ENCODE data around the gene CSN2. TPM values are rescaled to one million over a fixed set of nuclear protein-coding genes. Genes with fewer than 3 reads are reported as not detected.

The CSN2 gene
- polyA plus RNA-seq, result under 1 TPM in 1 of 4 donors, not detected in 3; 0.13 TPM
- long read RNA-seq, donor 1, result 0 reads
- long read RNA-seq, donor 2, result 0 reads
- long read RNA-seq, donor 3, result 0 reads
- long read RNA-seq, donor 4, result 0 reads
- long read RNA-seq, donor 5, result 0 reads
- long read RNA-seq, donor 6, result 0 reads
- long read RNA-seq, donor 7, result 0 reads
- long read RNA-seq, donor 8, result 0 reads
- long read RNA-seq, donor 9, result 0 reads
- long read RNA-seq, donor 10, result 0 reads

GRCh38 chr4:69965628-69966027 is at the start of gene CSN2:
CSN2 (minus strand) TSS chr4:69965728; CDS start chr4:69960995, 4,733 bp downstream.
- no peak within 1 kb of the TSS for H3K4me3 ChIP-seq (ENCODE audit: low read depth in 1 of 3, low read length in 3 of 3)
- DNase-seq (no peak), FAIRE-seq (no peak)
- no peaks in the 10 kb centered on the region for H3K4me1 ChIP-seq (ENCODE audit: control insufficient read depth in 3 of 3, insufficient read depth in 2 of 3, low read depth in 1 of 3, low read length in 2 of 3)
- H3K27ac ChIP-seq (ENCODE audit: low read depth in 1 of 3, low read length in 2 of 3), result no peak within 1 kb of the TSS
- H3K9me3 ChIP-seq (ENCODE audit: control insufficient read depth in 2 of 2, insufficient read depth in 1 of 2, low read depth in 1 of 2, low read length in 1 of 2), result no peaks in the 10 kb centered on the region
- no peaks in the 10 kb centered on the region for H3K27me3 ChIP-seq (ENCODE audit: control insufficient read depth in 3 of 3, insufficient read depth in 3 of 3, low read length in 3 of 3)
- 87 to 89% (median 88%) methylated on average over 2 of the region's 2 CpGs for WGBS, 3 donors
- no peaks in the 10 kb centered on the region for H3K36me3 ChIP-seq (ENCODE audit: control insufficient read depth in 3 of 3, insufficient read depth in 2 of 3, low read depth in 1 of 3, low read length in 3 of 3)

- no peaks in the 10 kb centered on the region for H3K9me3 ChIP-seq (ENCODE audit: control insufficient read depth in 2 of 2, insufficient read depth in 1 of 2, low read depth in 1 of 2, low read length in 1 of 2)
- FAIRE-seq (no peak), DNase-seq (no peak)
- WGBS, 3 donors, result 57 to 74% (median 65%) methylated on average over 3 of the region's 3 CpGs
- H3K36me3 ChIP-seq (ENCODE audit: control insufficient read depth in 3 of 3, insufficient read depth in 2 of 3, low read depth in 1 of 3, low read length in 3 of 3), result no peaks in the 10 kb centered on the region
- no peaks in the 10 kb centered on the region for H3K27me3 ChIP-seq (ENCODE audit: control insufficient read depth in 3 of 3, insufficient read depth in 3 of 3, low read length in 3 of 3)
- H3K4me3 ChIP-seq (ENCODE audit: low read depth in 1 of 3, low read length in 3 of 3), result no peak overlapping the region
- H3K4me1 ChIP-seq (ENCODE audit: control insufficient read depth in 3 of 3, insufficient read depth in 2 of 3, low read depth in 1 of 3, low read length in 2 of 3), result no peaks in the 10 kb centered on the region
- no peak overlapping the region for H3K27ac ChIP-seq (ENCODE audit: low read depth in 1 of 3, low read length in 2 of 3)
These were observed 43.2 kb upstream of the CSN2 start for GRCh38 chr4:70008771-70009170.

- Histone ChIP-seq H3K36me3 (ENCODE audit: control insufficient read depth in 3 of 3, insufficient read depth in 2 of 3, low read depth in 1 of 3, low read length in 3 of 3) (no peaks in the 10 kb centered on the region), H3K4me1 (ENCODE audit: control insufficient read depth in 3 of 3, insufficient read depth in 2 of 3, low read depth in 1 of 3, low read length in 2 of 3) (no peaks in the 10 kb centered on the region), H3K27ac (ENCODE audit: low read depth in 1 of 3, low read length in 2 of 3) (no peak overlapping the region), H3K4me3 (ENCODE audit: low read depth in 1 of 3, low read length in 3 of 3) (no peak overlapping the region), H3K27me3 (ENCODE audit: control insufficient read depth in 3 of 3, insufficient read depth in 3 of 3, low read length in 3 of 3) (no peaks in the 10 kb centered on the region), H3K9me3 (ENCODE audit: control insufficient read depth in 2 of 2, insufficient read depth in 1 of 2, low read depth in 1 of 2, low read length in 1 of 2) (no peaks in the 10 kb centered on the region)
- FAIRE-seq (no peak), DNase-seq (no peak)
These were observed 37.0 kb upstream of the CSN2 start for GRCh38 chr4:70002507-70002906.

- no peak for FAIRE-seq
- H3K27me3 ChIP-seq (ENCODE audit: control insufficient read depth in 3 of 3, insufficient read depth in 3 of 3, low read length in 3 of 3), result no peaks in the 10 kb centered on the region
- H3K9me3 ChIP-seq (ENCODE audit: control insufficient read depth in 2 of 2, insufficient read depth in 1 of 2, low read depth in 1 of 2, low read length in 1 of 2), result no peaks in the 10 kb centered on the region
- H3K4me3 ChIP-seq (ENCODE audit: low read depth in 1 of 3, low read length in 3 of 3), result no peak overlapping the region
- H3K27ac ChIP-seq (ENCODE audit: low read depth in 1 of 3, low read length in 2 of 3), result no peak overlapping the region
- WGBS, 3 donors, result 77 to 82% (median 80%) methylated on average over 1 of the region's 1 CpG
- H3K36me3 ChIP-seq (ENCODE audit: control insufficient read depth in 3 of 3, insufficient read depth in 2 of 3, low read depth in 1 of 3, low read length in 3 of 3), result no peaks in the 10 kb centered on the region
- DNase-seq, result no peak
- no peaks in the 10 kb centered on the region for H3K4me1 ChIP-seq (ENCODE audit: control insufficient read depth in 3 of 3, insufficient read depth in 2 of 3, low read depth in 1 of 3, low read length in 2 of 3)
These were observed 35.2 kb upstream of the CSN2 start for GRCh38 chr4:70000711-70001110.

- Histone ChIP-seq H3K4me3 (ENCODE audit: low read depth in 1 of 3, low read length in 3 of 3) (no peak overlapping the region), H3K4me1 (ENCODE audit: control insufficient read depth in 3 of 3, insufficient read depth in 2 of 3, low read depth in 1 of 3, low read length in 2 of 3) (no peaks in the 10 kb centered on the region), H3K9me3 (ENCODE audit: control insufficient read depth in 2 of 2, insufficient read depth in 1 of 2, low read depth in 1 of 2, low read length in 1 of 2) (no peaks in the 10 kb centered on the region), H3K27me3 (ENCODE audit: control insufficient read depth in 3 of 3, insufficient read depth in 3 of 3, low read length in 3 of 3) (no peaks in the 10 kb centered on the region), H3K36me3 (ENCODE audit: control insufficient read depth in 3 of 3, insufficient read depth in 2 of 3, low read depth in 1 of 3, low read length in 3 of 3) (no peaks in the 10 kb centered on the region), H3K27ac (ENCODE audit: low read depth in 1 of 3, low read length in 2 of 3) (no peak overlapping the region)
- DNase-seq (no peak), FAIRE-seq (no peak)
- 79 to 91% (median 86%) methylated on average over 3 of the region's 3 CpGs for WGBS, 3 donors
These were observed 33.9 kb upstream of the CSN2 start for GRCh38 chr4:69999420-69999819.

GRCh38 chr4:69995526-69996016 is 30.0 kb upstream of the CSN2 start, which contains the start of gene STATH:
STATH (plus strand) TSS chr4:69995966; CDS start chr4:69998438, 2,472 bp downstream.
- no peaks in the 10 kb centered on the region for H3K36me3 ChIP-seq (ENCODE audit: control insufficient read depth in 3 of 3, insufficient read depth in 2 of 3, low read depth in 1 of 3, low read length in 3 of 3)
- no peak within 1 kb of the TSS for H3K27ac ChIP-seq (ENCODE audit: low read depth in 1 of 3, low read length in 2 of 3)
- H3K4me3 ChIP-seq (ENCODE audit: low read depth in 1 of 3, low read length in 3 of 3), result no peak within 1 kb of the TSS
- whole genome bisulfite sequencing, 3 donors, result 64 to 75% (median 67%) methylated on average over 3 of the region's 3 CpGs
- H3K27me3 ChIP-seq (ENCODE audit: control insufficient read depth in 3 of 3, insufficient read depth in 3 of 3, low read length in 3 of 3), result no peaks in the 10 kb centered on the region
- H3K4me1 ChIP-seq (ENCODE audit: control insufficient read depth in 3 of 3, insufficient read depth in 2 of 3, low read depth in 1 of 3, low read length in 2 of 3), result no peaks in the 10 kb centered on the region
- DNase-seq (no peak), FAIRE-seq (no peak)
- H3K9me3 ChIP-seq (ENCODE audit: control insufficient read depth in 2 of 2, insufficient read depth in 1 of 2, low read depth in 1 of 2, low read length in 1 of 2), result no peaks in the 10 kb centered on the region

- Histone ChIP-seq H3K4me3 (ENCODE audit: low read depth in 1 of 3, low read length in 3 of 3) (no peak overlapping the region), H3K27me3 (ENCODE audit: control insufficient read depth in 3 of 3, insufficient read depth in 3 of 3, low read length in 3 of 3) (no peaks in the 10 kb centered on the region), H3K4me1 (ENCODE audit: control insufficient read depth in 3 of 3, insufficient read depth in 2 of 3, low read depth in 1 of 3, low read length in 2 of 3) (no peaks in the 10 kb centered on the region), H3K27ac (ENCODE audit: low read depth in 1 of 3, low read length in 2 of 3) (no peak overlapping the region), H3K9me3 (ENCODE audit: control insufficient read depth in 2 of 2, insufficient read depth in 1 of 2, low read depth in 1 of 2, low read length in 1 of 2) (no peaks in the 10 kb centered on the region), H3K36me3 (ENCODE audit: control insufficient read depth in 3 of 3, insufficient read depth in 2 of 3, low read depth in 1 of 3, low read length in 3 of 3) (no peaks in the 10 kb centered on the region)
- DNase-seq (no peak), FAIRE-seq (no peak)
- 80 to 87% (median 85%) methylated on average over 5 of the region's 5 CpGs for WGBS, 3 donors
These were observed 29.3 kb upstream of the CSN2 start for GRCh38 chr4:69994782-69995181.

GRCh38 chr4:69991016-69991415 is 25.5 kb upstream of the CSN2 start:
- Histone ChIP-seq H3K4me3 (ENCODE audit: low read depth in 1 of 3, low read length in 3 of 3) (no peak overlapping the region), H3K27ac (ENCODE audit: low read depth in 1 of 3, low read length in 2 of 3) (no peak overlapping the region), H3K36me3 (ENCODE audit: control insufficient read depth in 3 of 3, insufficient read depth in 2 of 3, low read depth in 1 of 3, low read length in 3 of 3) (no peaks in the 10 kb centered on the region), H3K4me1 (ENCODE audit: control insufficient read depth in 3 of 3, insufficient read depth in 2 of 3, low read depth in 1 of 3, low read length in 2 of 3) (no peaks in the 10 kb centered on the region), H3K9me3 (ENCODE audit: control insufficient read depth in 2 of 2, insufficient read depth in 1 of 2, low read depth in 1 of 2, low read length in 1 of 2) (no peaks in the 10 kb centered on the region), H3K27me3 (ENCODE audit: control insufficient read depth in 3 of 3, insufficient read depth in 3 of 3, low read length in 3 of 3) (no peaks in the 10 kb centered on the region)
- DNase-seq (no peak), FAIRE-seq (no peak)
- WGBS, 3 donors, result 32 to 66% (median 49%) methylated on average over 4 of the region's 4 CpGs

- Histone ChIP-seq H3K4me1 (ENCODE audit: control insufficient read depth in 3 of 3, insufficient read depth in 2 of 3, low read depth in 1 of 3, low read length in 2 of 3) (no peaks in the 10 kb centered on the region), H3K9me3 (ENCODE audit: control insufficient read depth in 2 of 2, insufficient read depth in 1 of 2, low read depth in 1 of 2, low read length in 1 of 2) (no peaks in the 10 kb centered on the region), H3K36me3 (ENCODE audit: control insufficient read depth in 3 of 3, insufficient read depth in 2 of 3, low read depth in 1 of 3, low read length in 3 of 3) (no peaks in the 10 kb centered on the region), H3K27me3 (ENCODE audit: control insufficient read depth in 3 of 3, insufficient read depth in 3 of 3, low read length in 3 of 3) (no peaks in the 10 kb centered on the region), H3K27ac (ENCODE audit: low read depth in 1 of 3, low read length in 2 of 3) (no peak overlapping the region), H3K4me3 (ENCODE audit: low read depth in 1 of 3, low read length in 3 of 3) (no peak overlapping the region)
- no peak for FAIRE-seq
- 35 to 66% (median 56%) methylated on average over 1 of the region's 1 CpG for WGBS, 3 donors
- DNase-seq, result no peak
These were observed 21.1 kb upstream of the CSN2 start for GRCh38 chr4:69986663-69987062.

Data from small intestine (tissue), 16 donors.